HepG2 (cell line): ENCODE results near the gene BOD1L1. TPM values are rescaled to one million over a fixed set of nuclear protein-coding genes. Genes with fewer than 3 reads are reported as not detected.

Experiments used
- BRD4 ChIP-seq: sonication (generic); formaldehyde crosslinking; IDR thresholded peaks from 2 replicates; pipeline ENCODE4 v1.4.0; 2020; ENCODE audit warnings: missing genetic modification reagents
- ETV5 ChIP-seq: IDR thresholded peaks from 2 replicates; pipeline ENCODE4 v1.6.1; 2018; ENCODE audit warnings: missing biosample characterization, missing genetic modification reagents, inconsistent platforms, borderline replicate concordance
- GATAD2A ChIP-seq: IDR thresholded peaks from 2 replicates; pipeline ENCODE4 v1.6.1; 2016
- JUND ChIP-seq: sonication (generic); formaldehyde crosslinking; IDR thresholded peaks from 2 replicates; pipeline ENCODE4 v1.8.0; 2022; ENCODE audit warnings: mild to moderate bottlenecking, missing genetic modification reagents
- KDM5B ChIP-seq: sonication (generic); formaldehyde crosslinking; IDR thresholded peaks from 2 replicates; pipeline ENCODE4 v1.4.0; 2020; ENCODE audit warnings: missing genetic modification reagents, mild to moderate bottlenecking, borderline replicate concordance
- RELA ChIP-seq: sonication (generic); formaldehyde crosslinking; IDR thresholded peaks from 2 replicates; pipeline ENCODE4 v1.4.0; 2020; ENCODE audit warnings: missing genetic modification reagents
- RXRA ChIP-seq: sonication (generic); formaldehyde crosslinking; IDR thresholded peaks from 2 replicates; pipeline ENCODE4 v1.5.1; 2020; ENCODE audit warnings: missing genetic modification reagents
- SALL1 ChIP-seq: sonication (generic); formaldehyde crosslinking; IDR thresholded peaks from 2 replicates; pipeline ENCODE4 v1.8.0; 2022; ENCODE audit warnings: mild to moderate bottlenecking, missing genetic modification reagents
- SALL2 ChIP-seq: sonication (generic); formaldehyde crosslinking; IDR thresholded peaks from 2 replicates; pipeline ENCODE4 v1.8.1; 2023; ENCODE audit warnings: mild to moderate bottlenecking, missing genetic modification reagents, inconsistent platforms
- SIN3A ChIP-seq: IDR thresholded peaks from 2 replicates; pipeline ENCODE4 v1.6.1; 2011; ENCODE audit warnings: low read depth, mild to moderate bottlenecking, control low read depth, low read length, borderline replicate concordance
- STAG1 ChIP-seq: sonication (generic); formaldehyde crosslinking; IDR thresholded peaks from 2 replicates; pipeline ENCODE4 v1.4.0; 2020; ENCODE audit warnings: missing genetic modification reagents
- THYN1 ChIP-seq: sonication (generic); formaldehyde crosslinking; IDR thresholded peaks from 2 replicates; pipeline ENCODE4 v1.8.1; 2023; ENCODE audit warnings: low read depth, mild to moderate bottlenecking, moderate library complexity, missing genetic modification reagents, borderline replicate concordance
- ZFX ChIP-seq: sonication (generic); formaldehyde crosslinking; IDR thresholded peaks from 2 replicates; pipeline ENCODE4 v1.4.0; 2020; ENCODE audit warnings: mild to moderate bottlenecking, low read depth, missing genetic modification reagents, moderate library complexity
- ZKSCAN1 ChIP-seq: fragments of 150-350 bp; IDR thresholded peaks from 2 replicates; pipeline ENCODE4 v1.6.1; 2014; ENCODE audit warnings: low read length
- ZNF484 ChIP-seq: sonication (generic); formaldehyde crosslinking; IDR thresholded peaks from 2 replicates; pipeline ENCODE4 v1.5.1; 2020; ENCODE audit warnings: mild to moderate bottlenecking, low read depth, missing genetic modification reagents, borderline replicate concordance
- ZNF670 ChIP-seq: sonication (generic); formaldehyde crosslinking; IDR thresholded peaks from 2 replicates; pipeline ENCODE4 v1.8.0; 2022; ENCODE audit warnings: mild to moderate bottlenecking, missing genetic modification reagents, borderline replicate concordance
- ZSCAN9 ChIP-seq: IDR thresholded peaks from 2 replicates; pipeline ENCODE4 v1.6.1; 2016; ENCODE audit warnings: borderline replicate concordance
- ZZZ3 ChIP-seq: sonication (generic); formaldehyde crosslinking; IDR thresholded peaks from 2 replicates; pipeline ENCODE4 v1.4.0; 2020; ENCODE audit warnings: missing genetic modification reagents, mild to moderate bottlenecking, borderline replicate concordance
- polyA plus RNA-seq, 8 experiments: library from polyadenylated mRNA; depleted of rRNA in 3 of 8; stranded (reverse) in 7 of 8; unstranded in 1 of 8; fragments of >200 nt; fragmentation: Illumina TruSeq in 4 of 8; extraction: Trizol in 4 of 8; gene quantifications; 2 replicates each; pipeline versions ENCODE4 v1.2.1 to v1.2.3, GENCODE V29; 2011 to 2016; ENCODE audit warnings: low read depth in 4 of 8, missing spikeins in 1 of 8, mixed read lengths in 1 of 8; ENCODE audit not compliant: insufficient read depth in 1 of 8
- total RNA-seq, 5 experiments: library from RNA; depleted of rRNA; stranded (reverse); fragments of >200 nt; fragmentation: Illumina TruSeq; extraction: Trizol; gene quantifications; 2 replicates each; pipeline ENCODE4 v1.2.3, GENCODE V29; 2016; ENCODE audit warnings: low read depth in 1 of 5
- TF ChIP-seq, protein P1 (sequence below): sonication (generic); formaldehyde crosslinking; IDR thresholded peaks from 2 replicates; pipeline ENCODE4 v1.4.0; 2020; ENCODE audit warnings: missing genetic modification reagents
- TF ChIP-seq, protein P2 (sequence below): sonication (generic); formaldehyde crosslinking; IDR thresholded peaks from 2 replicates; pipeline ENCODE4 v1.9.0; 2022; ENCODE audit warnings: missing genetic modification reagents, mild to moderate bottlenecking, borderline replicate concordance
- TF ChIP-seq, protein P3 (sequence below): sonication (generic); formaldehyde crosslinking; IDR thresholded peaks from 2 replicates; pipeline ENCODE4 v1.5.0; 2020; ENCODE audit warnings: missing genetic modification reagents

BOD1L1 gene
- total and polyA plus RNA-seq, 2 of the 13 experiments (the other 11 are each of a cell fraction or from before 2014, with no cell fraction given) = 11.7 to 17.9 TPM

DNA sequence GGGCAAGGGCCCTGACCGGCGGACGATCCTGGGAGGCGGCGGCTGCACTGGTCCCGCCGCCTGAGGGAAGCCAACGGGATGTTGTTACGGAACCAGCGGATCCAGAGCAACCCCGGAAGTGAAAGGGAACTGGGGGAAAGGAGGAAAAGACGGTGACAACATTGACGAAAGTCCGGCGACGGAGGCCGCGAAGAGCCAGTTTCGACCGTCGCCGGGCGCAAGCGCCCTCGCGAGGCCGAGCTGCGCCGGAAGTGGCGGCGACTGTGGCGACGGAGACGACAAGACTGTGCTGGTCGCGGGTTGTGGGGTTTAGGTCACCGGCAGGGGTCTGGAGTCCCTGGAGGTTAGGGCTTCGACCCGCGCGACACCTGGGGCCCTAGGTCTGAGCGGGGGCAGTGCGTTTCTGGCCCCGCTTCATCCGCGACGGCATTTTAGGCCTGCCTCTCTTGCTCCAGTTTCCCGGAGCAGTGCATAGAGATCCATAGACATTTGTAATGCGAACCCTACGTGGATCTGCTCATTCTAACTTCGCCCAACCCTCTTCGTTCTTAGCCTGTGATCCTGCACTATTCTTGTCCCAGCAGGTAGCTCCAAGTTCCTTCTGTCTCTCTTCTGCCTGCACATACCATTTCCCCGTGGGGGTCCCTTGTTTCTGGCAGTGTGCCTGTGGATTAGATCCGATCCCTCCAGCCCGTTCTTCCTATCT is at the start of gene BOD1L1 (continued):
- TF ChIP-seq THYN1 (CRISPR knock-in tag) = no peak
- TF ChIP-seq, protein P1, sequence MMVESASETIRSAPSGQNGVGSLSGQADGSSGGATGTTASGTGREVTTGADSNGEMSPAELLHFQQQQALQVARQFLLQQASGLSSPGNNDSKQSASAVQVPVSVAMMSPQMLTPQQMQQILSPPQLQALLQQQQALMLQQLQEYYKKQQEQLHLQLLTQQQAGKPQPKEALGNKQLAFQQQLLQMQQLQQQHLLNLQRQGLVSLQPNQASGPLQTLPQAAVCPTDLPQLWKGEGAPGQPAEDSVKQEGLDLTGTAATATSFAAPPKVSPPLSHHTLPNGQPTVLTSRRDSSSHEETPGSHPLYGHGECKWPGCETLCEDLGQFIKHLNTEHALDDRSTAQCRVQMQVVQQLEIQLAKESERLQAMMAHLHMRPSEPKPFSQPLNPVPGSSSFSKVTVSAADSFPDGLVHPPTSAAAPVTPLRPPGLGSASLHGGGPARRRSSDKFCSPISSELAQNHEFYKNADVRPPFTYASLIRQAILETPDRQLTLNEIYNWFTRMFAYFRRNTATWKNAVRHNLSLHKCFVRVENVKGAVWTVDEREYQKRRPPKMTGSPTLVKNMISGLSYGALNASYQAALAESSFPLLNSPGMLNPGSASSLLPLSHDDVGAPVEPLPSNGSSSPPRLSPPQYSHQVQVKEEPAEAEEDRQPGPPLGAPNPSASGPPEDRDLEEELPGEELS = peak; percentile 66
- TF ChIP-seq SALL1 (CRISPR knock-in tag) = peak; percentile 83
- TF ChIP-seq SALL2 (CRISPR knock-in tag) = peak; percentile 88
- no peak for TF ChIP-seq ZNF484
- peak; percentile 98; the same call in 1 of the 2 replicates for TF ChIP-seq ZNF670 (CRISPR knock-in tag)
- TF ChIP-seq SIN3A = peak; percentile 70
- TF ChIP-seq KDM5B (CRISPR knock-in tag) = peak; percentile 82; the same call in 1 of the 2 replicates
- TF ChIP-seq RXRA (CRISPR knock-in tag) = peak; percentile 83
- TF ChIP-seq, protein P2, sequence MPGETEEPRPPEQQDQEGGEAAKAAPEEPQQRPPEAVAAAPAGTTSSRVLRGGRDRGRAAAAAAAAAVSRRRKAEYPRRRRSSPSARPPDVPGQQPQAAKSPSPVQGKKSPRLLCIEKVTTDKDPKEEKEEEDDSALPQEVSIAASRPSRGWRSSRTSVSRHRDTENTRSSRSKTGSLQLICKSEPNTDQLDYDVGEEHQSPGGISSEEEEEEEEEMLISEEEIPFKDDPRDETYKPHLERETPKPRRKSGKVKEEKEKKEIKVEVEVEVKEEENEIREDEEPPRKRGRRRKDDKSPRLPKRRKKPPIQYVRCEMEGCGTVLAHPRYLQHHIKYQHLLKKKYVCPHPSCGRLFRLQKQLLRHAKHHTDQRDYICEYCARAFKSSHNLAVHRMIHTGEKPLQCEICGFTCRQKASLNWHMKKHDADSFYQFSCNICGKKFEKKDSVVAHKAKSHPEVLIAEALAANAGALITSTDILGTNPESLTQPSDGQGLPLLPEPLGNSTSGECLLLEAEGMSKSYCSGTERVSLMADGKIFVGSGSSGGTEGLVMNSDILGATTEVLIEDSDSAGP = peak; percentile 93
- TF ChIP-seq ZZZ3 (CRISPR knock-in tag) = peak; percentile 95; the same call in 1 of the 2 replicates
- TF ChIP-seq, protein P3, sequence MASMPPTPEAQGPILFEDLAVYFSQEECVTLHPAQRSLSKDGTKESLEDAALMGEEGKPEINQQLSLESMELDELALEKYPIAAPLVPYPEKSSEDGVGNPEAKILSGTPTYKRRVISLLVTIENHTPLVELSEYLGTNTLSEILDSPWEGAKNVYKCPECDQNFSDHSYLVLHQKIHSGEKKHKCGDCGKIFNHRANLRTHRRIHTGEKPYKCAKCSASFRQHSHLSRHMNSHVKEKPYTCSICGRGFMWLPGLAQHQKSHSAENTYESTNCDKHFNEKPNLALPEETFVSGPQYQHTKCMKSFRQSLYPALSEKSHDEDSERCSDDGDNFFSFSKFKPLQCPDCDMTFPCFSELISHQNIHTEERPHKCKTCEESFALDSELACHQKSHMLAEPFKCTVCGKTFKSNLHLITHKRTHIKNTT = 0 out of 2 replicates have a peak, but pooled peaks have one; percentile 22
- 0 out of 2 replicates have a peak, but pooled peaks have one; percentile 55 for TF ChIP-seq RELA (CRISPR knock-in tag)
- TF ChIP-seq JUND (CRISPR knock-in tag) = 0 out of 2 replicates have a peak, but pooled peaks have one; percentile 36
- peak; percentile 31; the same call in 1 of the 2 replicates for TF ChIP-seq STAG1 (CRISPR knock-in tag)
- TF ChIP-seq ZFX = peak; percentile 96
- no peak for TF ChIP-seq ZKSCAN1
- peak; percentile 66; the same call in 1 of the 2 replicates for TF ChIP-seq ZSCAN9 (CRISPR knock-in tag)
- peak; percentile 98 for TF ChIP-seq ETV5 (CRISPR knock-in tag)
- peak; percentile 54; the same call in 1 of the 2 replicates for TF ChIP-seq GATAD2A (CRISPR knock-in tag)
- TF ChIP-seq BRD4 = 0 out of 2 replicates have a peak, but pooled peaks have one; percentile 24
